GM18873 (cell line): ENCODE data around the gene ZNF454.

Experiments used
- ATAC-seq: cut with Tn5 transposase; IDR thresholded peaks from one replicate; pipeline ENCODE4 v1.9.1; 2021; ENCODE audit warnings: mild to moderate bottlenecking, moderate library complexity, moderate number of reproducible peaks; ENCODE audit not compliant: unreplicated experiment, low FRiP score

ZNF454 gene

GRCh38 chr5:178940569-178941360, at the start of gene ZNF454:
Gene ZNF454, plus strand, starts transcription at chr5:178941198. Its CDS starts 1,594 bp downstream, at chr5:178942792.
- ATAC-seq: no peak

GRCh38 chr5:178895615-178896571, 45.1 kb upstream of the ZNF454 start, which contains the start of gene ZFP2:
Gene ZFP2, plus strand, starts transcription at chr5:178895913. Its CDS starts 35,401 bp downstream, at chr5:178931314.
- no peak for ATAC-seq

- ATAC-seq: no peak
These were observed 41.7 kb upstream of the ZNF454 start for GRCh38 chr5:178899289-178899688.

- no peak for ATAC-seq
These were observed 38.1 kb upstream of the ZNF454 start for GRCh38 chr5:178902849-178903248.

- ATAC-seq: no peak
These were observed 8.9 kb upstream of the ZNF454 start for GRCh38 chr5:178931846-178932760.

- no peak for ATAC-seq
These were observed 363 bp downstream of the ZNF454 start for GRCh38 chr5:178941361-178941760.

- ATAC-seq: no peak
These were observed 24.6 kb downstream of the ZNF454 start for GRCh38 chr5:178965465-178966055.

- no peak for ATAC-seq
These were observed 40.4 kb downstream of the ZNF454 start for GRCh38 chr5:178981381-178981780.

- no peak for ATAC-seq
These were observed 41.9 kb downstream of the ZNF454 start for GRCh38 chr5:178982941-178983340.

GRCh38 chr5:178983728-178984127, 42.7 kb downstream of the ZNF454 start:
- ATAC-seq: no peak

- no peak for ATAC-seq
These were observed 43.4 kb downstream of the ZNF454 start for GRCh38 chr5:178984145-178985072.

GRCh38 chr5:178986326-178986960, 45.4 kb downstream of the ZNF454 start:
- ATAC-seq: no peak

- ATAC-seq: no peak
These were observed 47.6 kb downstream of the ZNF454 start for GRCh38 chr5:178988436-178989220.

- no peak for ATAC-seq
These were observed 48.3 kb downstream of the ZNF454 start for GRCh38 chr5:178989311-178989710.

- no peak for ATAC-seq
These were observed 49.5 kb downstream of the ZNF454 start for GRCh38 chr5:178990491-178990890.

GRCh38 chr5:178991190-178992145, 50.5 kb downstream of the ZNF454 start:
- ATAC-seq: no peak
